MCF 10A (cell line): ENCODE results near the gene CDC25B. TPM values are rescaled to one million over a fixed set of nuclear protein-coding genes. Genes with fewer than 3 reads are reported as not detected.

Source experiments
- BruUV-seq: library from RNA; stranded (reverse); fragments of 400-500 nt; replicated peaks from 2 replicates; lab custom pipeline; 2021; lab: Mats Ljungman, UMichigan
- CTCF ChIA-PET: fragments of 300-600 bp; sonication (Branson Sonifier 250); formaldehyde crosslinking; extraction: SDS; loops from one replicate; lab custom pipeline; 2021; ENCODE audit warnings: antibody characterized with exemption, inconsistent platforms; lab: Yijun Ruan, JAX
- POLR2A ChIA-PET: fragments of 300-600, 350-650 bp; sonication (Branson Sonifier 250); formaldehyde crosslinking; extraction: SDS; loops from one replicate; lab custom pipeline; 2020; ENCODE audit warnings: antibody characterized with exemption, inconsistent platforms; lab: Yijun Ruan, JAX
- DNase-seq: peaks from one replicate; pipeline ENCODE4 v3.0.0-alpha.2; 2018; ENCODE audit not compliant: unreplicated experiment
- H3K27ac Mint-ChIP-seq: one replicate; pipeline ENCODE4 v1.8.0; 2022; ENCODE audit warnings: mild to moderate bottlenecking, low read depth, mixed read lengths; ENCODE audit not compliant: unreplicated experiment
- H3K27me3 Mint-ChIP-seq: one replicate; pipeline ENCODE4 v1.8.0; 2022; ENCODE audit warnings: mixed read lengths; ENCODE audit not compliant: insufficient read depth, unreplicated experiment
- H3K36me3 Mint-ChIP-seq: one replicate; pipeline ENCODE4 v1.8.0; 2022; ENCODE audit warnings: mild to moderate bottlenecking, moderate library complexity, mixed read lengths; ENCODE audit not compliant: insufficient read depth, unreplicated experiment
- H3K4me1 Mint-ChIP-seq: one replicate; pipeline ENCODE4 v1.8.0; 2022; ENCODE audit warnings: mixed read lengths; ENCODE audit not compliant: insufficient read depth, unreplicated experiment
- H3K4me3 Mint-ChIP-seq: one replicate; pipeline ENCODE4 v1.8.0; 2022; ENCODE audit warnings: mild to moderate bottlenecking, moderate library complexity, mixed read lengths; ENCODE audit not compliant: unreplicated experiment
- H3K9me3 Mint-ChIP-seq: one replicate; pipeline ENCODE4 v1.8.0; 2022; ENCODE audit warnings: mixed read lengths; ENCODE audit not compliant: unreplicated experiment
- CTCF ChIP-seq: fragments of 200-600 bp; IDR thresholded peaks from one replicate; pipeline ENCODE4 v1.8.0; 2022; ENCODE audit warnings: antibody characterized with exemption, mild to moderate bottlenecking; ENCODE audit not compliant: unreplicated experiment
- intact Hi-C: fragments of 100-400 bp; cut with micrococcal nuclease; formaldehyde crosslinking; loops from 2 replicates; pipeline ENCODE4 v1.14.1; 2022
- total RNA-seq: library from RNA; stranded (reverse); gene quantifications from 2 replicates; pipeline ENCODE4 v1.2.3, GENCODE V29; 2022

CDC25B gene
- total RNA-seq, 1 experiment from 2014 or later = 134 TPM

- H3K27ac Mint-ChIP-seq = peak within 1 kb of the TSS; percentile 96
- H3K36me3 Mint-ChIP-seq = peaks cover 19% of the 10 kb centered on the region
- ChIA-PET CTCF (interaction anchor here (0.7 to 10.7 kb wide), 34 partner anchors 12 to 270 kb away, joined by 3 to 231 read pairs (median 4); partner anchors contain the start of genes ADISSP, CDC25B, CENPB and SIGLEC1), POLR2A (interaction anchor here (0.5 to 4.1 kb wide), 28 partner anchors 10 to 412 kb away, joined by 3 to 64 read pairs (median 6); partner anchors contain the start of genes ADISSP, CDC25B, MAVS and PANK2)
- DNase-seq = peak; percentile 96
- H3K4me1 Mint-ChIP-seq = peaks cover 19% of the 10 kb centered on the region
- H3K27me3 Mint-ChIP-seq = no peaks in the 10 kb centered on the region
- intact Hi-C loops = loop anchor here (1.0 to 2.0 kb wide), 6 partner anchors 24 to 104 kb away; partner anchors contain the start of genes CDC25B, CENPB and MAVS
- BruUV-seq = no TSS peak
- TF ChIP-seq CTCF = peak; percentile 97
- peak within 1 kb of the TSS; percentile 93 for H3K4me3 Mint-ChIP-seq
- H3K9me3 Mint-ChIP-seq = no peaks in the 10 kb centered on the region
Measured at GRCh38 chr20:3820048-3820900, 24.2 kb downstream of the CDC25B start, which contains the start of gene AP5S1. AP5S1 (plus strand) TSS chr20:3820547; CDS start chr20:3822118, 1,571 bp downstream.

GRCh38 chr20:3820901-3821727 lies 25.0 kb downstream of the CDC25B start:
- POLR2A ChIA-PET = interaction anchor here (0.5 to 4.1 kb wide), 30 partner anchors 9 to 413 kb away, joined by 3 to 64 read pairs (median 6); partner anchors contain the start of genes ADISSP, CDC25B, MAVS and PANK2
- Mint-ChIP-seq H3K4me1 (peaks cover 19% of the 10 kb centered on the region), H3K4me3 (peak overlapping the region; percentile 93), H3K27ac (peak overlapping the region; percentile 96), H3K36me3 (peaks cover 27% of the 10 kb centered on the region), H3K27me3 (no peaks in the 10 kb centered on the region), H3K9me3 (no peaks in the 10 kb centered on the region)
- no peak for TF ChIP-seq CTCF
- CTCF ChIA-PET = interaction anchor here (0.5 to 10.7 kb wide), 32 partner anchors 12 to 267 kb away, joined by 3 to 231 read pairs (median 4); partner anchors contain the start of genes ADISSP, CDC25B, CENPB and SIGLEC1
- peak; percentile 59 for DNase-seq
- intact Hi-C loops = loop anchor here (1.0 to 2.0 kb wide), 6 partner anchors 25 to 105 kb away; partner anchors contain the start of genes CDC25B, CENPB and MAVS
- BruUV-seq = TSS peak; percentile 66

- H3K9me3 Mint-ChIP-seq = no peaks in the 10 kb centered on the region
- intact Hi-C loops = loop anchor here (2.0 kb wide), 2 partner anchors 25 to 33 kb away; partner anchors contain the start of gene MAVS
- peaks cover 27% of the 10 kb centered on the region for H3K36me3 Mint-ChIP-seq
- BruUV-seq = no TSS peak
- H3K27me3 Mint-ChIP-seq = no peaks in the 10 kb centered on the region
- POLR2A ChIA-PET = interaction anchor here (0.7 to 4.1 kb wide), 11 partner anchors 12 to 188 kb away, joined by 3 to 64 read pairs (median 15); partner anchors contain the start of genes ADISSP, CDC25B and MAVS
- H3K27ac Mint-ChIP-seq = peak overlapping the region; percentile 96
- CTCF ChIA-PET = interaction anchor here (1.0 to 10.7 kb wide), 8 partner anchors 17 to 169 kb away, joined by 3 to 231 read pairs (median 10); partner anchors contain the start of genes ADISSP, CDC25B, CENPB and SPEF1
- TF ChIP-seq CTCF = no peak
- DNase-seq = no peak
- peak overlapping the region; percentile 93 for H3K4me3 Mint-ChIP-seq
- peaks cover 19% of the 10 kb centered on the region for H3K4me1 Mint-ChIP-seq
Measured at GRCh38 chr20:3821996-3822395, 25.9 kb downstream of the CDC25B start.
